Kidney (tissue), 14 donors: ENCODE measurements around the gene NAGK. TPM values are rescaled to one million over a fixed set of nuclear protein-coding genes. Genes with fewer than 3 reads are reported as not detected.

Source experiments
- DNase-seq, 5 donors: peaks; one replicate each; pipeline ENCODE4 v3.0.0-alpha.2; 2013 to 2020
- FAIRE-seq: peaks from 2 replicates; lab custom pipeline; 2012; peaks lifted over from hg19 to GRCh38; lab: Jason Lieb, UNC
- H3K27ac ChIP-seq, 2 donors: one replicate each; pipeline ENCODE4 v1.7.0; 2013; ENCODE audit warnings: low read depth in 2 of 2, low read length in 2 of 2, inconsistent platforms in 1 of 2
- H3K27me3 ChIP-seq: one replicate; pipeline ENCODE4 v1.7.1; 2013; ENCODE audit warnings: low read length, inconsistent platforms; ENCODE audit not compliant: control insufficient read depth, insufficient read depth
- H3K36me3 ChIP-seq, 3 donors: one replicate each; pipeline versions ENCODE4 v1.7.0 to v1.7.1; 2013; ENCODE audit warnings: low read length in 3 of 3, control low read depth in 1 of 3, inconsistent platforms in 1 of 3; ENCODE audit not compliant: insufficient read depth in 3 of 3, control insufficient read depth in 2 of 3
- H3K4me1 ChIP-seq, 3 donors: one replicate each; pipeline versions ENCODE4 v1.7.0 to v1.7.1; 2013; ENCODE audit warnings: low read length in 3 of 3, inconsistent platforms in 1 of 3, low read depth in 1 of 3; ENCODE audit not compliant: control insufficient read depth in 2 of 3, insufficient read depth in 2 of 3
- H3K4me3 ChIP-seq, 3 donors: one replicate each; pipeline versions ENCODE4 v1.7.0 to v1.8.1; 2013; ENCODE audit warnings: low read length in 3 of 3, control low read depth in 1 of 3, inconsistent platforms in 1 of 3
- H3K9ac ChIP-seq, 3 donors: one replicate each; pipeline versions ENCODE4 v1.7.0 to v1.7.1; 2013; ENCODE audit warnings: low read length in 3 of 3, control low read depth in 1 of 3, inconsistent platforms in 1 of 3
- H3K9me3 ChIP-seq, 3 donors: one replicate each; pipeline versions ENCODE4 v1.7.0 to v1.7.1; 2013; ENCODE audit warnings: low read length in 3 of 3, control low read depth in 1 of 3, inconsistent platforms in 1 of 3; ENCODE audit not compliant: control insufficient read depth in 2 of 3, insufficient read depth in 1 of 3
- intact Hi-C: fragments of 100-400 bp; cut with DNase I; formaldehyde crosslinking; loops from one replicate; pipeline ENCODE4 v1.11.1; 2022
- polyA plus RNA-seq: library from polyadenylated mRNA; stranded (reverse); fragments of 350-450 nt; fragmentation: Illumina TruSeq; extraction: RNeasy Lipid Tissue Mini Kit (QIAGEN cat#74804); gene quantifications from one replicate; pipeline ENCODE4 v1.2.3, GENCODE V29; 2014; ENCODE audit warnings: low read depth, low replicate concordance; ENCODE audit not compliant: insufficient read depth
- total RNA-seq: library from RNA; stranded (reverse); fragmentation: NEBNext Ultra II Directional; extraction: Animal tissue kit (Norgen Biotek cat#: 25700); gene quantifications from one replicate; pipeline ENCODE4 v1.2.1, GENCODE V29; 2021
- TF ChIP-seq, protein P1 (sequence below): IDR thresholded peaks from 3 replicates; pipeline ENCODE4 v1.5.1; 2012; ENCODE audit warnings: mild to moderate bottlenecking, moderate library complexity, borderline replicate concordance; ENCODE audit not compliant: insufficient read depth; ENCODE audit errors: extremely low read depth
- donor health status: control.
- donor health status: control.
- donor health status: control.
- donor health status: control.
- donor health status: control.
- donor health status: DM: yes; HTN: yes; CAD: no.
- donor health status: Normal renal cell carcinoma (clear cell type).

The NAGK gene
- total and polyA plus RNA-seq, 2 donors from 2014 or later: 102 to 113 TPM

DNA sequence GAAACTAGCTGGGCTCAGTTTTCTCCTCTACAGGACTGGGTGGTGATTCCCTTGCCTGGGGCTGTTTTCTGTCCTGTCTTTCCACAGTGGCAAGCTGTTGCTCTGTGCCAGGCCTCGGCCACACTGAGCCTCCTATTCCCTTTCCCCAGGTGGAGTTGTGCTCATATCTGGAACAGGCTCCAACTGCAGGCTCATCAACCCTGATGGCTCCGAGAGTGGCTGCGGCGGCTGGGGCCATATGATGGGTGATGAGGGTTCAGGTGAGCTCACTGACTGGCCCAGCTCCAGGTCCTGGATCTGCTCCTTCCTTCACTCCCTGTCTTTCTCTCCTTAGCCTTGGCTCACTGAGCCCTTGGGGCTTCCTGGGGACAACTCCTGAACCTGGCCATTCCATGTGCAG is 4.0 kb downstream of the NAGK start:
- peaks cover 2 to 18% (median 16%) of the 10 kb centered on the region in 3 donors for H3K36me3 ChIP-seq
- TF ChIP-seq, protein P1, sequence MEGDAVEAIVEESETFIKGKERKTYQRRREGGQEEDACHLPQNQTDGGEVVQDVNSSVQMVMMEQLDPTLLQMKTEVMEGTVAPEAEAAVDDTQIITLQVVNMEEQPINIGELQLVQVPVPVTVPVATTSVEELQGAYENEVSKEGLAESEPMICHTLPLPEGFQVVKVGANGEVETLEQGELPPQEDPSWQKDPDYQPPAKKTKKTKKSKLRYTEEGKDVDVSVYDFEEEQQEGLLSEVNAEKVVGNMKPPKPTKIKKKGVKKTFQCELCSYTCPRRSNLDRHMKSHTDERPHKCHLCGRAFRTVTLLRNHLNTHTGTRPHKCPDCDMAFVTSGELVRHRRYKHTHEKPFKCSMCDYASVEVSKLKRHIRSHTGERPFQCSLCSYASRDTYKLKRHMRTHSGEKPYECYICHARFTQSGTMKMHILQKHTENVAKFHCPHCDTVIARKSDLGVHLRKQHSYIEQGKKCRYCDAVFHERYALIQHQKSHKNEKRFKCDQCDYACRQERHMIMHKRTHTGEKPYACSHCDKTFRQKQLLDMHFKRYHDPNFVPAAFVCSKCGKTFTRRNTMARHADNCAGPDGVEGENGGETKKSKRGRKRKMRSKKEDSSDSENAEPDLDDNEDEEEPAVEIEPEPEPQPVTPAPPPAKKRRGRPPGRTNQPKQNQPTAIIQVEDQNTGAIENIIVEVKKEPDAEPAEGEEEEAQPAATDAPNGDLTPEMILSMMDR: no peak
- H3K27me3 ChIP-seq: no peaks in the 10 kb centered on the region
- H3K4me3 ChIP-seq: no peak overlapping the region
- no peaks in the 10 kb centered on the region for H3K9me3 ChIP-seq
- no peak for DNase-seq
- no peak overlapping the region for H3K9ac ChIP-seq
- peaks cover 0 to 14% (median 4%) of the 10 kb centered on the region in 3 donors for H3K4me1 ChIP-seq
- no peak overlapping the region for H3K27ac ChIP-seq
- FAIRE-seq: no peak
- intact Hi-C loops: no loop called here

DNA sequence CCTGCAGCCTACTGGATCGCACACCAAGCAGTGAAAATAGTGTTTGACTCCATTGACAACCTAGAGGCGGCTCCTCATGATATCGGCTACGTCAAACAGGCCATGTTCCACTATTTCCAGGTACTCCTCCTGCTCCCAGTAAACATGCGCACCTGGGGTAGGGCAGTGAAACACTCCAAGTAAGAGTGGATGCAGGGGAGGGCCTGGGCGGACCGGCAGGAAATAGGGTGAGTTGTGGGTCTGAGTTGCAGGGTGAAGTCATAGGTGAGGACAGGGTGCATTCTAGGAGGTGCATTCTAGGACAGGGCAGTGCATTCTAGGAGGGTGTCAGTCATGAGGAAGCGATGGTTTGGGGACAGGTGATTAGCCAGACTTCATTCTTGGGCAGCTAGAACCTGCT is 5.0 kb downstream of the NAGK start:
- DNase-seq (no peak), FAIRE-seq (no peak)
- TF ChIP-seq, protein P1: no peak
- intact Hi-C loops: no loop called here
- no peak overlapping the region for H3K27ac ChIP-seq
- no peak overlapping the region for H3K4me3 ChIP-seq
- peaks cover 2 to 20% (median 18%) of the 10 kb centered on the region in 3 donors for H3K36me3 ChIP-seq
- H3K4me1 ChIP-seq: peaks cover 0 to 12% (median 4%) of the 10 kb centered on the region in 3 donors
- no peaks in the 10 kb centered on the region for H3K9me3 ChIP-seq
- no peaks in the 10 kb centered on the region for H3K27me3 ChIP-seq
- no peak overlapping the region for H3K9ac ChIP-seq

DNA sequence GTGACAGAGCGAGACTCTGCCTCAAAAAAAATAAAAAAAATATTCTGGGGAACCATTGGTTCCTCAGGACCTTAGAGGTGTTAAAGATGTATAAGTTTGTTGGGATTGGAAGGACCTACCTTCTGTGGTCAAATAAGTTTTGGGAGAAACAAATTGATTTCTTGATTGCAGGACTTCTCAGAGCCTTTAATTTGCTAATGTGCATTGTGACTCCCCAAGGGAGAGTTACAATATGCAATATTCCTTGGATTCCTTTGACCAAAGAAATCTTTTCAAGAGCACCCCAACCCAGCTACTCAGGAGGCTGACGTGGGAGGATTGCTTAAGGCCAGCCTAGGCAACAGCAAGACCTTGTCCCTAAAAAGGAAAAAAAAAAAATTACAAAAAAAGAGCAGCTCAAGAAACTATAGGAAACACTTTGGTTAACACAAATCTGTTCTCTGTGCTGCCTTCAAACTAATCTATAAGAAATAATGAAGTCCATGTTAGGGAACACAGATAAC is 6.5 kb downstream of the NAGK start:
- intact Hi-C loops: no loop called here
- peaks cover 0 to 5% (median 0%) of the 10 kb centered on the region in 3 donors for H3K4me1 ChIP-seq
- no peak for DNase-seq
- FAIRE-seq: no peak
- no peak overlapping the region for H3K4me3 ChIP-seq
- H3K9me3 ChIP-seq: no peaks in the 10 kb centered on the region
- no peak overlapping the region for H3K9ac ChIP-seq
- H3K27ac ChIP-seq: no peak overlapping the region
- peaks cover 2 to 23% (median 18%) of the 10 kb centered on the region in 3 donors for H3K36me3 ChIP-seq
- H3K27me3 ChIP-seq: no peaks in the 10 kb centered on the region
- TF ChIP-seq, protein P1: no peak

DNA sequence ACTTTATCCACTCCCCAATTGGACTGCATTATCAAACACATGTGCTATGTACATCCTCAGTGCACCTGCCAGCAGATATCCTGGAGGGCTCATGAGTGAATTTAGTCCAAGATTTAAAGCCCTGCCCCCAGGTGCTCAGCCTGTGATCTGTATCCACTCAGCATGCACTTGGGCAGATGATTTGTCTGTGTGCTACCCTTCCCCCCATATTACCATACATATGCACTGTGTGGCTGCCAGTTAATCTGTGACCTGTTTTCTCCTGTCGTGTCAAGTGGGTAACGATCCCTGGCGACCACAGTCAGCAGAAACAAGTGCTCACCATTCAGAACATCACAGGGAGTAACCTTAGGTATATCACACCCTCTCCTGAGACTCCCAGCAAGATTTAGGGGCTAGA is 10.2 kb downstream of the NAGK start:
- H3K27ac ChIP-seq: no peak overlapping the region
- no peak for DNase-seq
- intact Hi-C loops: no loop called here

More for the DNA sequence above, 10.2 kb downstream of the NAGK start:
- H3K4me3 ChIP-seq: no peak overlapping the region
- no peaks in the 10 kb centered on the region for H3K27me3 ChIP-seq
- TF ChIP-seq, protein P1: no peak
- FAIRE-seq: no peak
- H3K36me3 ChIP-seq: peaks cover under 1 to 20% (median 7%) of the 10 kb centered on the region in 3 donors
- no peaks in the 10 kb centered on the region for H3K9me3 ChIP-seq
- H3K4me1 ChIP-seq: no peaks in the 10 kb centered on the region
- no peak overlapping the region for H3K9ac ChIP-seq
